ENCODE data around the gene PCDHA7.

PCDHA7 gene

GRCh38 chr5:140855772-140856674, 22.0 kb downstream of the PCDHA7 start, which contains the start of gene PCDHA10:
Gene PCDHA10, plus strand, starts transcription at chr5:140855897. Its CDS starts 152 bp downstream, at chr5:140856049.
- DNase-seq (ENCODE audit: low spot score), result no peak
- in situ Hi-C loops (cut with MboI; ENCODE audit: low sequenced_read_pairs, unreplicated experiment), result no loop called here
- TF ChIP-seq CTCF (IDR thresholded peaks at IDR 0.05; ENCODE audit: borderline replicate concordance, control extremely low read depth, extremely low read depth, insufficient read depth, missing control alignments), result no peak

- TF ChIP-seq CTCF (IDR thresholded peaks at IDR 0.05; ENCODE audit: borderline replicate concordance, control extremely low read depth, extremely low read depth, insufficient read depth, missing control alignments), result no peak
- in situ Hi-C loops (cut with MboI; ENCODE audit: low sequenced_read_pairs, unreplicated experiment), result no loop called here
- no peak for DNase-seq (ENCODE audit: low spot score)
These were observed 23.3 kb downstream of the PCDHA7 start for GRCh38 chr5:140857177-140857986.

- DNase-seq (ENCODE audit: low spot score), result no peak
- TF ChIP-seq CTCF (IDR thresholded peaks at IDR 0.05; ENCODE audit: borderline replicate concordance, control extremely low read depth, extremely low read depth, insufficient read depth, missing control alignments), result no peak
- in situ Hi-C loops (cut with MboI; ENCODE audit: low sequenced_read_pairs, unreplicated experiment), result no loop called here
These were observed 23.8 kb downstream of the PCDHA7 start for GRCh38 chr5:140857987-140858240.

- no peak for TF ChIP-seq CTCF (IDR thresholded peaks at IDR 0.05; ENCODE audit: borderline replicate concordance, control extremely low read depth, extremely low read depth, insufficient read depth, missing control alignments)
- in situ Hi-C loops (cut with MboI; ENCODE audit: low sequenced_read_pairs, unreplicated experiment), result no loop called here
- DNase-seq (ENCODE audit: low spot score), result no peak
These were observed 28.6 kb downstream of the PCDHA7 start for GRCh38 chr5:140862441-140863295.

- TF ChIP-seq CTCF (IDR thresholded peaks at IDR 0.05; ENCODE audit: borderline replicate concordance, control extremely low read depth, extremely low read depth, insufficient read depth, missing control alignments), result no peak
- in situ Hi-C loops (cut with MboI; ENCODE audit: low sequenced_read_pairs, unreplicated experiment), result no loop called here
- DNase-seq (ENCODE audit: low spot score), result no peak
These were observed 34.9 kb downstream of the PCDHA7 start, which contains the start of gene PCDHA11 for GRCh38 chr5:140868721-140869554. Gene PCDHA11, plus strand, starts transcription at chr5:140868957. Its CDS starts 147 bp downstream, at chr5:140869104.
